Heart left ventricle (tissue), 13 donors: ENCODE measurements around the gene TRIM54.

Experiments used
- POLR2A ChIP-seq, 2 donors: fragments of 450-650 bp; IDR thresholded peaks; one replicate each; pipeline ENCODE4 v1.6.1; 2017; ENCODE audit warnings: antibody characterized with exemption in 2 of 2, mild to moderate bottlenecking in 2 of 2, moderate library complexity in 2 of 2
- TF ChIP-seq, protein P1 (sequence below), 12 donors: fragments of 200-600 bp; sonication (generic) in 4 of 12; IDR thresholded peaks; one replicate each; pipeline versions ENCODE4 v1.5.0 to v1.8.0; 2018 to 2022; ENCODE audit warnings: antibody characterized with exemption in 12 of 12, mild to moderate bottlenecking in 5 of 12
- donor health status: ischemic (EF 13 %, LVEDD 7.1; RV severe dilation, severe dysfunction).
- donor health status: DM: no; HTN: yes; CAD: no.
- donor health status: DM: no; HTN: no; CAD: no.
- donor health status: ischemic (EF 25% LVEDD 6.9; RV normal size, moderate dysfunction).
- donor health status: ischemic (EF 25% LVEDD 5.7; RV mildly dilated, moderate dysfunction).
- donor health status: ischemic (EF 35%, LVEDD 5.7; RV mildly dilated, moderate dysfunction).
- donor health status: nonischemic (EF 11% LVEDD 7.7; RV severe dilation, severe dysfunction).
- donor health status: DM: yes; HTN: yes; CAD: no.
- donor health status: PGD.
- donor health status: ischemic (EF 29% LVEDD 5.4; RV normal size, mild dysfunction).
- donor health status: nonischemic (EF 23%, LVEDD 6.1; RV moderate dilation, normal function).

DNA sequence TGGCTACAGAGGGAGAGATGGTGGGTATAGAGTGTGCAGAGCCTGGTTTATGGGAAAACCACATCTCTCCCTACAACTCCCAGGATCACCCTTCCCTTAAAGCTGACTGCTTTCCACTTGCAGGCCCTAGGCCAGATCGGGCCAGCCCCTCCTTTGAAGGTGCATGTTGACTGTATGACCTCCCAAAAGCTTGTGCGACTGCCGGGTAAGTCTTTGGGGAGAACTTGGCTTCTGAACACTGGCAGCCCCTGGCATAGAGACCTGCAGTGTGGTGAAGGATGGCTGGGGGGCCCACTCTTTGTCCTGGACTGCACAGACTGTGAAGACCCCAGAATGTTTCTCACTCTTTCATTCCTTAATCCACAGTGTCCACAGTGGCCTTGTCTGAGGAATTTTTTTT lies 45.6 kb upstream of the TRIM54 start:
- TF ChIP-seq, protein P1, sequence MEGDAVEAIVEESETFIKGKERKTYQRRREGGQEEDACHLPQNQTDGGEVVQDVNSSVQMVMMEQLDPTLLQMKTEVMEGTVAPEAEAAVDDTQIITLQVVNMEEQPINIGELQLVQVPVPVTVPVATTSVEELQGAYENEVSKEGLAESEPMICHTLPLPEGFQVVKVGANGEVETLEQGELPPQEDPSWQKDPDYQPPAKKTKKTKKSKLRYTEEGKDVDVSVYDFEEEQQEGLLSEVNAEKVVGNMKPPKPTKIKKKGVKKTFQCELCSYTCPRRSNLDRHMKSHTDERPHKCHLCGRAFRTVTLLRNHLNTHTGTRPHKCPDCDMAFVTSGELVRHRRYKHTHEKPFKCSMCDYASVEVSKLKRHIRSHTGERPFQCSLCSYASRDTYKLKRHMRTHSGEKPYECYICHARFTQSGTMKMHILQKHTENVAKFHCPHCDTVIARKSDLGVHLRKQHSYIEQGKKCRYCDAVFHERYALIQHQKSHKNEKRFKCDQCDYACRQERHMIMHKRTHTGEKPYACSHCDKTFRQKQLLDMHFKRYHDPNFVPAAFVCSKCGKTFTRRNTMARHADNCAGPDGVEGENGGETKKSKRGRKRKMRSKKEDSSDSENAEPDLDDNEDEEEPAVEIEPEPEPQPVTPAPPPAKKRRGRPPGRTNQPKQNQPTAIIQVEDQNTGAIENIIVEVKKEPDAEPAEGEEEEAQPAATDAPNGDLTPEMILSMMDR (IDR thresholded peaks at IDR 0.05) = no peak
- TF ChIP-seq POLR2A (IDR thresholded peaks at IDR 0.05) = no peak
